ENCODE data around the gene COPS2. TPM values are rescaled to one million over a fixed set of nuclear protein-coding genes. Genes with fewer than 3 reads are reported as not detected.

Gene COPS2
- total RNA-seq, 1 experiment from 2014 or later, result 88.3 TPM

GRCh38 chr15:49163678-49164077, 8.3 kb upstream of the COPS2 start:
- H3K4me2 ChIP-seq (ENCODE audit: insufficient read depth, insufficient read length, low read length), result no peak overlapping the region
- no CpG with 5 or more reads among the region's 1 CpG for WGBS (ENCODE audit: extremely low coverage, insufficient read length, low lambda C conversion rate)

More at GRCh38 chr15:49163678-49164077, 8.3 kb upstream of the COPS2 start:
- Histone ChIP-seq H2AFZ (ENCODE audit: low read length) (no peak overlapping the region), H3K14ac (ENCODE audit: insufficient read depth, low read length) (no peak overlapping the region), H3K79me2 (ENCODE audit: insufficient read depth, low read length) (no peaks in the 10 kb centered on the region), H2BK5ac (ENCODE audit: insufficient read length, low read length) (no peak overlapping the region), H2BK20ac (ENCODE audit: low read depth, low read length, poor library complexity, severe bottlenecking) (no peak overlapping the region), H3K23ac (ENCODE audit: insufficient read length, low read depth, low read length) (no peak overlapping the region), H3K27ac (ENCODE audit: insufficient read length, low read depth, low read length) (no peak overlapping the region), H3K4me1 (ENCODE audit: insufficient read depth, low read length) (no peaks in the 10 kb centered on the region), H2BK12ac (ENCODE audit: insufficient read length, low read depth, low read length) (no peak overlapping the region), H3K9ac (ENCODE audit: extremely low read depth, insufficient read length, low read length) (no peak overlapping the region), H3K9me3 (ENCODE audit: control insufficient read depth, low read depth, low read length) (no peaks in the 10 kb centered on the region), H4K20me1 (ENCODE audit: control insufficient read depth, insufficient read depth, insufficient read length) (no peaks in the 10 kb centered on the region), H3T11ph (ENCODE audit: low read length) (no peak overlapping the region), H3K27me3 (ENCODE audit: insufficient read depth, low read length) (no peaks in the 10 kb centered on the region), H3K79me1 (ENCODE audit: insufficient read depth, low read depth, low read length, poor library complexity, severe bottlenecking) (no peaks in the 10 kb centered on the region), H3K23me2 (ENCODE audit: insufficient read length, low read depth, low read length, poor library complexity, severe bottlenecking) (no peaks in the 10 kb centered on the region), H3K18ac (ENCODE audit: insufficient read length, low read depth, low read length) (no peak overlapping the region), H4K8ac (replicated peaks; ENCODE audit: insufficient read length, low read depth, low read length) (no peak overlapping the region), H4K5ac (ENCODE audit: insufficient read length, low read depth, low read length) (no peak overlapping the region), H2BK120ac (ENCODE audit: low read depth, low read length, poor library complexity, severe bottlenecking) (no peak overlapping the region), H4K91ac (ENCODE audit: insufficient read length, low read depth, low read length) (no peak overlapping the region), H3K4ac (ENCODE audit: low read depth, low read length) (no peak overlapping the region), H2BK15ac (ENCODE audit: low read depth, low read length) (no peak overlapping the region), H2AK5ac (ENCODE audit: insufficient read length, low read length) (no peak overlapping the region), H3K56ac (ENCODE audit: insufficient read length, low read depth, low read length) (no peak overlapping the region)
- TF ChIP-seq CTCF (conservative IDR thresholded peaks at IDR 0.05), result no peak
- Mint-ChIP-seq H3K36me3 (ENCODE audit: insufficient read depth in 1 of 3, low read depth in 3 of 3) (peaks cover 0 to 4% (median 2%) of the 10 kb centered on the region in 3 experiments; a peak in 2 of 7 replicates), H3K27ac (no peak overlapping the region), H3K9me3 (no peaks in the 10 kb centered on the region; a peak in 1 of 5 replicates), H3K4me1 (no peaks in the 10 kb centered on the region), H3K4me3 (no peak overlapping the region), H3K27me3 (ENCODE audit: low read depth) (no peaks in the 10 kb centered on the region)
- DNase-seq, result no peak

Measured in H9 (cell line).